ENCODE results near the gene CD209. TPM values are rescaled to one million over a fixed set of nuclear protein-coding genes. Genes with fewer than 3 reads are reported as not detected.

CD209 gene
- total and polyA plus RNA-seq, 2 donors (not counting 1 experiment from before 2014, with no cell fraction given) = not detected

GRCh38 chr19:7710616-7711015, 36.7 kb downstream of the CD209 start:
- H3K9ac ChIP-seq (ENCODE audit: insufficient read depth, low read length) = no peak overlapping the region
- no peak overlapping the region for H3K27ac ChIP-seq (ENCODE audit: insufficient read depth, low read length)
- no peaks in the 10 kb centered on the region for H3K79me2 ChIP-seq (ENCODE audit: control insufficient read depth, insufficient read depth, low read length)
- no peaks in the 10 kb centered on the region for H4K20me1 ChIP-seq (ENCODE audit: control insufficient read depth, extremely low read depth, insufficient read depth, low read length)
- no peaks in the 10 kb centered on the region for H3K36me3 ChIP-seq (ENCODE audit: control insufficient read depth, insufficient read depth, low read length)
- no peak overlapping the region for H3K4me2 ChIP-seq (ENCODE audit: extremely low read depth, insufficient read depth, low read length)
- H3K4me3 ChIP-seq (replicated peaks in 1 of 4; ENCODE audit: control extremely low read depth in 1 of 4, insufficient read depth in 1 of 4, low read depth in 3 of 4, low read length in 4 of 4) = no peak overlapping the region
- no peaks in the 10 kb centered on the region for H3K9me3 ChIP-seq (ENCODE audit: control insufficient read depth, insufficient read depth, low read depth, low read length)
- DNase-seq (ENCODE audit: low read depth in 2 of 2) = no peak
- H2AFZ ChIP-seq (ENCODE audit: low read length) = no peak overlapping the region
- H3K4me1 ChIP-seq (ENCODE audit: control insufficient read depth, extremely low read depth, insufficient read depth, low read length) = no peaks in the 10 kb centered on the region
- no peaks in the 10 kb centered on the region for H3K27me3 ChIP-seq (ENCODE audit: control insufficient read depth, insufficient read depth, low read length)
- TF ChIP-seq CTCF (conservative IDR thresholded peaks at IDR 0.05 in 1 of 2, IDR thresholded peaks at IDR 0.05 in 1 of 2; ENCODE audit: low read depth in 1 of 2, low read length in 2 of 2) = no peak
- TF ChIP-seq EZH2 (IDR thresholded peaks at IDR 0.05; ENCODE audit: low read length, missing control alignments) = no peak

- no peak overlapping the region for H3K4me2 ChIP-seq (ENCODE audit: extremely low read depth, insufficient read depth, low read length)
These were observed 37.3 kb downstream of the CD209 start for GRCh38 chr19:7709932-7710460.

GRCh38 chr19:7706955-7707456, 40.3 kb downstream of the CD209 start:
- Histone ChIP-seq H3K4me1 (ENCODE audit: control insufficient read depth, extremely low read depth, insufficient read depth, low read length) (no peaks in the 10 kb centered on the region), H3K9ac (ENCODE audit: insufficient read depth, low read length) (no peak overlapping the region), H3K4me3 (replicated peaks in 1 of 4; ENCODE audit: control extremely low read depth in 1 of 4, insufficient read depth in 1 of 4, low read depth in 3 of 4, low read length in 4 of 4) (no peak overlapping the region), H4K20me1 (ENCODE audit: control insufficient read depth, extremely low read depth, insufficient read depth, low read length) (no peaks in the 10 kb centered on the region), H3K4me2 (ENCODE audit: extremely low read depth, insufficient read depth, low read length) (no peak overlapping the region), H3K27ac (ENCODE audit: insufficient read depth, low read length) (no peak overlapping the region), H3K27me3 (ENCODE audit: control insufficient read depth, insufficient read depth, low read length) (no peaks in the 10 kb centered on the region), H3K36me3 (ENCODE audit: control insufficient read depth, insufficient read depth, low read length) (no peaks in the 10 kb centered on the region), H3K79me2 (ENCODE audit: control insufficient read depth, insufficient read depth, low read length) (no peaks in the 10 kb centered on the region), H2AFZ (ENCODE audit: low read length) (no peak overlapping the region), H3K9me3 (ENCODE audit: control insufficient read depth, insufficient read depth, low read depth, low read length) (no peaks in the 10 kb centered on the region)
- DNase-seq (ENCODE audit: low read depth in 2 of 2) = no peak
- TF ChIP-seq CTCF (conservative IDR thresholded peaks at IDR 0.05 in 1 of 2, IDR thresholded peaks at IDR 0.05 in 1 of 2; ENCODE audit: low read depth in 1 of 2, low read length in 2 of 2) (no peak), EZH2 (IDR thresholded peaks at IDR 0.05; ENCODE audit: low read length, missing control alignments) (no peak)

More at GRCh38 chr19:7709932-7710460, 37.3 kb downstream of the CD209 start:
- DNase-seq (ENCODE audit: low read depth in 2 of 2) = no peak
- no peak overlapping the region for H3K4me3 ChIP-seq (replicated peaks in 1 of 4; ENCODE audit: control extremely low read depth in 1 of 4, insufficient read depth in 1 of 4, low read depth in 3 of 4, low read length in 4 of 4)
- H3K79me2 ChIP-seq (ENCODE audit: control insufficient read depth, insufficient read depth, low read length) = no peaks in the 10 kb centered on the region
- no peak overlapping the region for H3K9ac ChIP-seq (ENCODE audit: insufficient read depth, low read length)
- no peaks in the 10 kb centered on the region for H3K36me3 ChIP-seq (ENCODE audit: control insufficient read depth, insufficient read depth, low read length)
- H3K4me1 ChIP-seq (ENCODE audit: control insufficient read depth, extremely low read depth, insufficient read depth, low read length) = no peaks in the 10 kb centered on the region
- no peak overlapping the region for H2AFZ ChIP-seq (ENCODE audit: low read length)
- H3K9me3 ChIP-seq (ENCODE audit: control insufficient read depth, insufficient read depth, low read depth, low read length) = no peaks in the 10 kb centered on the region
- H3K27me3 ChIP-seq (ENCODE audit: control insufficient read depth, insufficient read depth, low read length) = no peaks in the 10 kb centered on the region
- TF ChIP-seq EZH2 (IDR thresholded peaks at IDR 0.05; ENCODE audit: low read length, missing control alignments) = no peak
- no peak for TF ChIP-seq CTCF (conservative IDR thresholded peaks at IDR 0.05 in 1 of 2, IDR thresholded peaks at IDR 0.05 in 1 of 2; ENCODE audit: low read depth in 1 of 2, low read length in 2 of 2)
- H3K27ac ChIP-seq (ENCODE audit: insufficient read depth, low read length) = no peak overlapping the region
- no peaks in the 10 kb centered on the region for H4K20me1 ChIP-seq (ENCODE audit: control insufficient read depth, extremely low read depth, insufficient read depth, low read length)

Measured in fibroblast of lung (primary cell).